ENCODE measurements around the gene SH2D1A.

- TF ChIP-seq CTCF (IDR thresholded peaks at IDR 0.05), result no peak
- no peak for TF ChIP-seq POLR2A (IDR thresholded peaks at IDR 0.05)
These were observed 59.5 kb downstream of the SH2D1A start for GRCh38 chrX:124405868-124406267.

Measured in right lobe of liver (tissue), 4 donors.